A673 (cell line): ENCODE measurements around the gene PEX5L. TPM values are rescaled to one million over a fixed set of nuclear protein-coding genes. Genes with fewer than 3 reads are reported as not detected.

Experiments
- BruUV-seq: library from RNA; stranded (reverse); fragments of 400-500 nt; replicated peaks from 2 replicates; lab custom pipeline; 2021; lab: Mats Ljungman, UMichigan
- CTCF ChIA-PET: fragments of 300-600 bp; sonication (Branson Sonifier 250); formaldehyde crosslinking; loops from one replicate; lab custom pipeline; 2022; ENCODE audit warnings: antibody characterized with exemption; lab: Charles Lee
- POLR2A ChIA-PET: fragments of 300-600 bp; sonication (Branson Sonifier 250); formaldehyde crosslinking; loops from one replicate; lab custom pipeline; 2022; ENCODE audit warnings: antibody characterized with exemption; ENCODE audit not compliant: low non-redundant PET; lab: Charles Lee
- DNase-seq: peaks from one replicate; pipeline ENCODE4 v3.0.0-alpha.2; 2015; ENCODE audit warnings: low spot score
- H3K27ac ChIP-seq: fragments of 200-600 bp; sonication (generic); 2 replicates; pipeline ENCODE4 v1.5.1; 2016; ENCODE audit warnings: mixed run types, low read depth, mild to moderate bottlenecking, mixed read lengths, antibody characterized with exemption, low read length; ENCODE audit not compliant: poor library complexity, severe bottlenecking
- H3K27me3 ChIP-seq: fragments of 200-600 bp; sonication (generic); replicated peaks from 2 replicates; pipeline ENCODE4 v1.6.1; 2017; ENCODE audit warnings: mixed run types, low read depth, mild to moderate bottlenecking, mixed read lengths, antibody characterized with exemption, low read length; ENCODE audit not compliant: insufficient read depth, poor library complexity
- H3K36me3 ChIP-seq: fragments of 200-600 bp; sonication (generic); 2 replicates; pipeline ENCODE4 v1.6.1; 2016; ENCODE audit warnings: mixed run types, mild to moderate bottlenecking, mixed read lengths, antibody characterized with exemption, low read length; ENCODE audit not compliant: insufficient read depth, poor library complexity, severe bottlenecking
- H3K4me1 ChIP-seq: fragments of 200-600 bp; sonication (generic); 2 replicates; pipeline ENCODE4 v1.6.1; 2017; ENCODE audit warnings: mixed run types, mild to moderate bottlenecking, mixed read lengths, antibody characterized with exemption, low read length; ENCODE audit not compliant: insufficient read depth, poor library complexity, severe bottlenecking
- H3K4me3 ChIP-seq: fragments of 200-600 bp; sonication (generic); 2 replicates; pipeline ENCODE4 v1.5.1; 2016; ENCODE audit warnings: low read depth, mixed run types, mild to moderate bottlenecking, mixed read lengths, low read length; ENCODE audit not compliant: poor library complexity, severe bottlenecking
- H3K9me3 ChIP-seq: fragments of 200-600 bp; sonication (generic); 2 replicates; pipeline ENCODE4 v1.6.1; 2016; ENCODE audit warnings: mixed run types, low read depth, mild to moderate bottlenecking, mixed read lengths, antibody characterized with exemption, low read length; ENCODE audit not compliant: poor library complexity, severe bottlenecking
- EZH2 ChIP-seq: fragments of 200-600 bp; sonication (generic); IDR thresholded peaks from 2 replicates; pipeline ENCODE4 v1.6.1; 2017; ENCODE audit warnings: borderline replicate concordance, low read depth, mild to moderate bottlenecking, mixed read lengths, antibody characterized with exemption, low read length; ENCODE audit not compliant: poor library complexity, severe bottlenecking
- intact Hi-C: fragments of 100-400 bp; cut with micrococcal nuclease; formaldehyde crosslinking; loops from one replicate; pipeline ENCODE4 v1.10.0; 2022; ENCODE audit not compliant: unreplicated experiment
- total RNA-seq: library from RNA; stranded (reverse); gene quantifications from 2 replicates; pipeline ENCODE4 v1.2.3, GENCODE V29; 2021
- TF ChIP-seq, protein P1 (sequence below): fragments of 300-800, 200-600 bp; sonication (generic); conservative IDR thresholded peaks from 2 replicates; pipeline ENCODE4 v1.5.1; 2017; ENCODE audit warnings: low read depth, mild to moderate bottlenecking, antibody characterized with exemption, low read length, moderate library complexity, mixed read lengths

The PEX5L gene
- total RNA-seq, 1 experiment from 2014 or later, result not detected

DNA sequence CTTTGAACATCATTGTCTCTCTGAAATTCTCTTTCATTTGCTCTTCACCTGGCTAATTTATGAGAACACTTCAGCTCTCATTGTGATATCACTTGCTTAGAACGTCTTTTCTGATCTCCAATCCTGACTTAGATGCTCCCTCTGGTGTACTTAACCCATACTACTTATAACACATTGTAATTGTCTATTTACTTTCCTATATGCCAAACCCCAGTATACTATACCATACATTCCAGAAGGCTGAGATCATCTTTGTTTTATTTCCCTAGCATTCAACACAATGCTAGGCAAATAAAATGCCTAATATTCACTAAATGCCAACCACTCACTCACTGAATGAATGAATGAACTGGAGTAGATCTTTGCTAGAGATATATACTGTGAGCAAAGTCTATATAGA is 27.0 kb upstream of the PEX5L start:
- no peak for TF ChIP-seq EZH2
- TF ChIP-seq, protein P1, sequence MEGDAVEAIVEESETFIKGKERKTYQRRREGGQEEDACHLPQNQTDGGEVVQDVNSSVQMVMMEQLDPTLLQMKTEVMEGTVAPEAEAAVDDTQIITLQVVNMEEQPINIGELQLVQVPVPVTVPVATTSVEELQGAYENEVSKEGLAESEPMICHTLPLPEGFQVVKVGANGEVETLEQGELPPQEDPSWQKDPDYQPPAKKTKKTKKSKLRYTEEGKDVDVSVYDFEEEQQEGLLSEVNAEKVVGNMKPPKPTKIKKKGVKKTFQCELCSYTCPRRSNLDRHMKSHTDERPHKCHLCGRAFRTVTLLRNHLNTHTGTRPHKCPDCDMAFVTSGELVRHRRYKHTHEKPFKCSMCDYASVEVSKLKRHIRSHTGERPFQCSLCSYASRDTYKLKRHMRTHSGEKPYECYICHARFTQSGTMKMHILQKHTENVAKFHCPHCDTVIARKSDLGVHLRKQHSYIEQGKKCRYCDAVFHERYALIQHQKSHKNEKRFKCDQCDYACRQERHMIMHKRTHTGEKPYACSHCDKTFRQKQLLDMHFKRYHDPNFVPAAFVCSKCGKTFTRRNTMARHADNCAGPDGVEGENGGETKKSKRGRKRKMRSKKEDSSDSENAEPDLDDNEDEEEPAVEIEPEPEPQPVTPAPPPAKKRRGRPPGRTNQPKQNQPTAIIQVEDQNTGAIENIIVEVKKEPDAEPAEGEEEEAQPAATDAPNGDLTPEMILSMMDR, result no peak
- intact Hi-C loops, result no loop called here

DNA sequence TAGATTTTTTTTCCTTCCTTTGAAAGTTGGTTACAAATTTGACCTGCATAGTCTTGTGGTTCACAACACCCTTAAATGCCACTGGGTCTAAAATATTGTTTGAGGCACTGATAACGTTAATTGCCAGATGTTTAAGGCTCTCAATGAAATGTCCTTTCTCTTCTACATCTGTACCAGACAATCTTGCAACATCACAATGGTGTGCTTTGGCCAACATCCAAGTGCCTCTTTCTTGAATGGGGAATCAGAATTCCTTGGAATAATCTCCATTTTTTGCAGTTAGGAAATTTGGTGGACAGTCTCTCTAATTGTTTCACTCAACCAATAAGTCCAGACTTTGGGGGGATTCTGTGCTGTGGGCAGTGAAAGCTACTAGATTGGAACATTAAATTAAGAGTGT is 26.0 kb upstream of the PEX5L start:
- CTCF ChIA-PET, result no interaction called here
- BruUV-seq, result no TSS peak
- no peak for TF ChIP-seq EZH2
- TF ChIP-seq, protein P1, result no peak

More for the DNA sequence above, 27.0 kb upstream of the PEX5L start:
- BruUV-seq, result no TSS peak
- Histone ChIP-seq H3K27ac (no peak overlapping the region), H3K4me3 (no peak overlapping the region), H3K9me3 (no peaks in the 10 kb centered on the region), H3K27me3 (no peaks in the 10 kb centered on the region), H3K36me3 (no peaks in the 10 kb centered on the region), H3K4me1 (no peaks in the 10 kb centered on the region)
- ChIA-PET CTCF (no interaction called here), POLR2A (no interaction called here)
- peak; percentile 2 for DNase-seq

DNA sequence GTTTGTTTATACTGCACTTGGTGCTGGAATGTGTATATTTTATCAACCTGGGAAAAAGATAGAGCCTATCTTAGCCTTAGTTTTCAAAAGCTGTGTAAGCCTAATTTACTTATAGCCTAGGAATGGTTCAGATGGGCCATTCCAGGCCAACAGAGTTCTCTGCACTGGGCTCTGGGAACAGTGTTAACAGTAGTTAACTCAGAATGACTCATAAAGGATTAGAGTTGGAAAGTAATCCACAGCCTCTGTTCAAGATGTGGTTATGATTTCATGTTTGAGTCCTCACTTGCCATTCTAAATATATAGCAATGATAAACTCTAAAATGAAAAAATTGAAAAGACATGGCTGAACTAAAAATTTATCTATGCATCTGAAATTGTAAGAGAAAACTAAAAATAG is 22.6 kb upstream of the PEX5L start:
- TF ChIP-seq, protein P1, result no peak
- no peak for TF ChIP-seq EZH2
- CTCF ChIA-PET, result no interaction called here
- no peak overlapping the region for H3K4me3 ChIP-seq
- no peaks in the 10 kb centered on the region for H3K36me3 ChIP-seq
- BruUV-seq, result no TSS peak
- intact Hi-C loops, result no loop called here
- H3K4me1 ChIP-seq, result no peaks in the 10 kb centered on the region
- H3K27me3 ChIP-seq, result no peaks in the 10 kb centered on the region
- no peak for DNase-seq
- H3K27ac ChIP-seq, result no peak overlapping the region
- POLR2A ChIA-PET, result no interaction called here
- no peaks in the 10 kb centered on the region for H3K9me3 ChIP-seq

More for the DNA sequence above, 26.0 kb upstream of the PEX5L start:
- H3K4me1 ChIP-seq, result no peaks in the 10 kb centered on the region
- intact Hi-C loops, result no loop called here
- no peak overlapping the region for H3K27ac ChIP-seq
- POLR2A ChIA-PET, result no interaction called here
- H3K36me3 ChIP-seq, result no peaks in the 10 kb centered on the region
- DNase-seq, result no peak
- H3K9me3 ChIP-seq, result no peaks in the 10 kb centered on the region
- no peak overlapping the region for H3K4me3 ChIP-seq
- no peaks in the 10 kb centered on the region for H3K27me3 ChIP-seq
